DMS153 treated with DMSO at 0.1 percent for 48 hours (cell line): Measurements from ENCODE around the gene ZNF200.

Source experiments
- DNase-seq: peaks from one replicate; lab custom pipeline; 2025; ENCODE audit not compliant: unreplicated experiment; lab: John Stamatoyannopoulos, UW

ZNF200 gene

GRCh38 chr16:3179651-3180050 is 55.3 kb downstream of the ZNF200 start:
- no peak for DNase-seq

- DNase-seq: no peak
Observed at GRCh38 chr16:3175157-3176093, 59.5 kb downstream of the ZNF200 start.

GRCh38 chr16:3174618-3175148 is 60.3 kb downstream of the ZNF200 start:
- no peak for DNase-seq

- no peak for DNase-seq
Observed at GRCh38 chr16:3173892-3174617, 60.9 kb downstream of the ZNF200 start.
